Heart left ventricle (tissue), 16 donors: Measurements from ENCODE around the gene SUFU. TPM values are rescaled to one million over a fixed set of nuclear protein-coding genes. Genes with fewer than 3 reads are reported as not detected.

Experiments used
- ATAC-seq, 4 donors: fragments of 200-7000 bp; cut with Tn5 transposase; one replicate each; pipeline ENCODE4 v1.9.1; 2020 to 2022; ENCODE audit warnings: moderate library complexity in 4 of 4, mild to moderate bottlenecking in 3 of 4, moderate number of reproducible peaks in 1 of 4
- DNase-seq, 5 donors: peaks; one replicate each; pipeline ENCODE4 v3.0.0-alpha.2; 2020
- H3K27ac ChIP-seq, 12 donors: fragments of 200-600 bp; sonication (generic) in 4 of 12; one replicate each; pipeline versions ENCODE4 v1.5.0 to v1.8.0; 2016 to 2022; ENCODE audit warnings: mild to moderate bottlenecking in 2 of 12
- H3K27me3 ChIP-seq, 9 donors: fragments of 200-600 bp; sonication (generic) in 2 of 9; one replicate each; pipeline versions ENCODE4 v1.5.1 to v1.8.0; 2016 to 2022; ENCODE audit warnings: mild to moderate bottlenecking in 3 of 9
- H3K36me3 ChIP-seq, 9 donors: fragments of 200-600 bp; sonication (generic) in 2 of 9; one replicate each; pipeline versions ENCODE4 v1.5.0 to v1.8.0; 2018 to 2022; ENCODE audit warnings: mild to moderate bottlenecking in 2 of 9
- H3K4me1 ChIP-seq, 12 donors: fragments of 200-600 bp; sonication (generic) in 4 of 12; one replicate each; pipeline versions ENCODE4 v1.5.0 to v1.8.0; 2016 to 2022; ENCODE audit warnings: mild to moderate bottlenecking in 3 of 12
- H3K4me3 ChIP-seq, 12 donors: fragments of 200-600 bp; sonication (generic) in 4 of 12; one replicate each; pipeline versions ENCODE4 v1.5.0 to v1.8.0; 2017 to 2022; ENCODE audit warnings: mild to moderate bottlenecking in 9 of 12, moderate library complexity in 4 of 12
- H3K9me3 ChIP-seq, 12 donors: fragments of 200-600 bp; sonication (generic) in 4 of 12; one replicate each; pipeline versions ENCODE4 v1.5.0 to v1.8.0; 2016 to 2022; ENCODE audit warnings: mild to moderate bottlenecking in 1 of 12
- POLR2A ChIP-seq, 2 donors: fragments of 450-650 bp; IDR thresholded peaks; one replicate each; pipeline ENCODE4 v1.6.1; 2017; ENCODE audit warnings: antibody characterized with exemption in 2 of 2, mild to moderate bottlenecking in 2 of 2, moderate library complexity in 2 of 2
- WGBS, 4 donors: extraction: QIAGEN DNeasy Blood & Tissue Kit in 2 of 4; methylation state at CpG; one replicate each; pipeline versions ENCODE4 v1.1.5 to v1.1.7; 2013 to 2018; 5-methylcytosine and 5-hydroxymethylcytosine counted together
- intact Hi-C, 10 donors: fragments of 100-400 bp; cut with DNase I; formaldehyde crosslinking; loops; one replicate each; pipeline versions ENCODE4 v1.11.1 to v1.14.2; 2022
- polyA plus RNA-seq, 2 donors: library from polyadenylated mRNA; stranded (reverse); fragments of 200-250 nt; gene quantifications; one replicate each; pipeline ENCODE4 v1.2.3, GENCODE V29; 2013
- total RNA-seq, 9 donors: library from RNA; depleted of rRNA in 2 of 9; stranded (reverse); fragments of >200 nt in 2 of 9; fragmentation: NEBNext Ultra II Directional in 3 of 9; extraction: Animal tissue kit (Norgen Biotek cat#: 25700) in 3 of 9; gene quantifications; one replicate each; pipeline versions ENCODE4 v1.1.0 to v1.2.4, GENCODE V29; 2016 to 2023
- TF ChIP-seq, protein P1 (sequence below), 12 donors: fragments of 200-600 bp; sonication (generic) in 4 of 12; IDR thresholded peaks; one replicate each; pipeline versions ENCODE4 v1.5.0 to v1.8.0; 2018 to 2022; ENCODE audit warnings: antibody characterized with exemption in 12 of 12, mild to moderate bottlenecking in 5 of 12
- donor health status: ischemic (EF 13 %, LVEDD 7.1; RV severe dilation, severe dysfunction).
- donor health status: healthy with polysubstance abuse.
- donor health status: DM: no; HTN: yes; CAD: no.
- donor health status: DM: no; HTN: no; CAD: no.
- donor health status: ischemic (EF 25% LVEDD 6.9; RV normal size, moderate dysfunction).
- donor health status: ischemic (EF 25% LVEDD 5.7; RV mildly dilated, moderate dysfunction).
- donor health status: healthy.
- donor health status: DM: yes; HTN: yes; CAD: no.
- donor health status: ischemic (EF 35%, LVEDD 5.7; RV mildly dilated, moderate dysfunction).
- donor health status: nonischemic (EF 11% LVEDD 7.7; RV severe dilation, severe dysfunction).
- donor health status: DM: yes; HTN: yes; CAD: no.
- donor health status: PGD.
- donor health status: ischemic (EF 29% LVEDD 5.4; RV normal size, mild dysfunction).
- donor health status: nonischemic (EF 23%, LVEDD 6.1; RV moderate dilation, normal function).

Gene SUFU
- total and polyA plus RNA-seq, 11 donors, result 3.7 to 12.7 (median 7.5) TPM

GRCh38 chr10:102515724-102516123 lies 12.0 kb downstream of the SUFU start:
- TF ChIP-seq, protein P1, sequence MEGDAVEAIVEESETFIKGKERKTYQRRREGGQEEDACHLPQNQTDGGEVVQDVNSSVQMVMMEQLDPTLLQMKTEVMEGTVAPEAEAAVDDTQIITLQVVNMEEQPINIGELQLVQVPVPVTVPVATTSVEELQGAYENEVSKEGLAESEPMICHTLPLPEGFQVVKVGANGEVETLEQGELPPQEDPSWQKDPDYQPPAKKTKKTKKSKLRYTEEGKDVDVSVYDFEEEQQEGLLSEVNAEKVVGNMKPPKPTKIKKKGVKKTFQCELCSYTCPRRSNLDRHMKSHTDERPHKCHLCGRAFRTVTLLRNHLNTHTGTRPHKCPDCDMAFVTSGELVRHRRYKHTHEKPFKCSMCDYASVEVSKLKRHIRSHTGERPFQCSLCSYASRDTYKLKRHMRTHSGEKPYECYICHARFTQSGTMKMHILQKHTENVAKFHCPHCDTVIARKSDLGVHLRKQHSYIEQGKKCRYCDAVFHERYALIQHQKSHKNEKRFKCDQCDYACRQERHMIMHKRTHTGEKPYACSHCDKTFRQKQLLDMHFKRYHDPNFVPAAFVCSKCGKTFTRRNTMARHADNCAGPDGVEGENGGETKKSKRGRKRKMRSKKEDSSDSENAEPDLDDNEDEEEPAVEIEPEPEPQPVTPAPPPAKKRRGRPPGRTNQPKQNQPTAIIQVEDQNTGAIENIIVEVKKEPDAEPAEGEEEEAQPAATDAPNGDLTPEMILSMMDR (IDR thresholded peaks at IDR 0.05), result no peak
- H3K9me3 ChIP-seq, result no peaks in the 10 kb centered on the region
- H3K36me3 ChIP-seq, result peaks cover 0 to 54% (median 37%) of the 10 kb centered on the region in 9 donors
- ATAC-seq (no peak), DNase-seq (no peak)
- no peak overlapping the region for H3K27ac ChIP-seq
- H3K27me3 ChIP-seq, result no peaks in the 10 kb centered on the region
- H3K4me1 ChIP-seq, result peaks cover 0 to 8% (median 0%) of the 10 kb centered on the region in 12 donors
- WGBS, 4 donors, result 96 to 100% (median 98%) methylated on average over 3 of the region's 3 CpGs
- intact Hi-C loops, result no loop called here
- no peak overlapping the region for H3K4me3 ChIP-seq

GRCh38 chr10:102517553-102517952 lies 13.8 kb downstream of the SUFU start:
- Histone ChIP-seq H3K27me3 (no peaks in the 10 kb centered on the region), H3K27ac (no peak overlapping the region), H3K4me1 (peaks cover 0 to 8% (median 0%) of the 10 kb centered on the region in 12 donors), H3K36me3 (peaks cover 0 to 40% (median 22%) of the 10 kb centered on the region in 9 donors), H3K4me3 (no peak overlapping the region), H3K9me3 (no peaks in the 10 kb centered on the region)
- 74 to 84% (median 81%) methylated on average over 3 of the region's 3 CpGs for WGBS, 4 donors
- intact Hi-C loops, result no loop called here
- TF ChIP-seq POLR2A (IDR thresholded peaks at IDR 0.05), result no peak
- TF ChIP-seq, protein P1 (IDR thresholded peaks at IDR 0.05), result no peak
- ATAC-seq (no peak), DNase-seq (no peak)

- Histone ChIP-seq H3K27me3 (no peaks in the 10 kb centered on the region), H3K4me1 (peaks cover 0 to 13% (median 0%) of the 10 kb centered on the region in 12 donors), H3K4me3 (no peak overlapping the region), H3K9me3 (no peaks in the 10 kb centered on the region), H3K36me3 (peaks cover 0 to 26% (median 7%) of the 10 kb centered on the region in 9 donors), H3K27ac (no peak overlapping the region)
- no peak for TF ChIP-seq POLR2A (IDR thresholded peaks at IDR 0.05)
- TF ChIP-seq, protein P1 (IDR thresholded peaks at IDR 0.05), result no peak
- intact Hi-C loops, result no loop called here
- DNase-seq (no peak), ATAC-seq (no peak)
- WGBS, 4 donors, result 91 to 94% (median 92%) methylated on average over 12 of the region's 12 CpGs
Measured at GRCh38 chr10:102519246-102519825, 15.6 kb downstream of the SUFU start.

GRCh38 chr10:102522874-102523249 lies 19.1 kb downstream of the SUFU start:
- 98 to 100% (median 100%) methylated on average over 1 of the region's 1 CpG for WGBS, 4 donors
- no peak for TF ChIP-seq POLR2A (IDR thresholded peaks at IDR 0.05)
- TF ChIP-seq, protein P1 (IDR thresholded peaks at IDR 0.05), result no peak
- intact Hi-C loops, result loop anchor here in 1 of 10 donors (5.0 kb wide), 1 partner anchor 49 kb away; no protein-coding TSS in a partner anchor
- Histone ChIP-seq H3K27me3 (no peaks in the 10 kb centered on the region), H3K9me3 (no peaks in the 10 kb centered on the region), H3K4me1 (peaks cover 0 to 20% (median 0%) of the 10 kb centered on the region in 12 donors), H3K36me3 (peaks cover 0 to 23% (median 4%) of the 10 kb centered on the region in 9 donors), H3K27ac (no peak overlapping the region), H3K4me3 (no peak overlapping the region)
- DNase-seq, result no peak
- no peak for ATAC-seq
